Stimulated activated CD8-positive, alpha-beta memory T cell treated with anti-CD3 and anti-CD28 coated beads, Interleukin-4, amount 100 ng/mL, for 48 hours (primary cell): ENCODE results near the gene AMIGO1.

Experiments used
- DNase-seq: peaks from one replicate; pipeline ENCODE4 v3.0.0-alpha.2; 2020

Gene AMIGO1, protein sequence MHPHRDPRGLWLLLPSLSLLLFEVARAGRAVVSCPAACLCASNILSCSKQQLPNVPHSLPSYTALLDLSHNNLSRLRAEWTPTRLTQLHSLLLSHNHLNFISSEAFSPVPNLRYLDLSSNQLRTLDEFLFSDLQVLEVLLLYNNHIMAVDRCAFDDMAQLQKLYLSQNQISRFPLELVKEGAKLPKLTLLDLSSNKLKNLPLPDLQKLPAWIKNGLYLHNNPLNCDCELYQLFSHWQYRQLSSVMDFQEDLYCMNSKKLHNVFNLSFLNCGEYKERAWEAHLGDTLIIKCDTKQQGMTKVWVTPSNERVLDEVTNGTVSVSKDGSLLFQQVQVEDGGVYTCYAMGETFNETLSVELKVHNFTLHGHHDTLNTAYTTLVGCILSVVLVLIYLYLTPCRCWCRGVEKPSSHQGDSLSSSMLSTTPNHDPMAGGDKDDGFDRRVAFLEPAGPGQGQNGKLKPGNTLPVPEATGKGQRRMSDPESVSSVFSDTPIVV

GRCh38 chr1:109509176-109510134 lies at the start of gene AMIGO1:
AMIGO1 (minus strand) TSS chr1:109509727; CDS start chr1:109508912, 815 bp downstream.
- DNase-seq: peak; percentile 72

DNA sequence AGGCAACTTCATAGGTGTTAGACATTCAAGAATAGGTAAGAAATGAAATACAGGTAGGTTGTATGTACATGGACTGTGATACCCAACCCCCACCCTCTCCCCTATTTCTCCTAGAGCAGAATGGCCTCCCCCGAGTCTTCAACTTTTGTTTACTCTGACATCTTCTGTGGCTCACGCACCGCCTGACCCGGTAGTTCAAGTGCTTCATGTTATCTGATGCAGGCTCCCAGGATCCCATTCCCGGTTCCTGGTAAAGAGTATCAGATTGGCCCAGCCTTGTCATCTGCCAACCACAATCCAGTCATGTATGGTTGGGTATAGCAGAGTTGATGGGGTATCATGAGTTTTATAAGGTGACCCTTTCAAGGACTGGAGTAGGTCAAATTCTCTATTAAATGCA lies 48.0 kb upstream of the AMIGO1 start:
- no peak for DNase-seq

DNA sequence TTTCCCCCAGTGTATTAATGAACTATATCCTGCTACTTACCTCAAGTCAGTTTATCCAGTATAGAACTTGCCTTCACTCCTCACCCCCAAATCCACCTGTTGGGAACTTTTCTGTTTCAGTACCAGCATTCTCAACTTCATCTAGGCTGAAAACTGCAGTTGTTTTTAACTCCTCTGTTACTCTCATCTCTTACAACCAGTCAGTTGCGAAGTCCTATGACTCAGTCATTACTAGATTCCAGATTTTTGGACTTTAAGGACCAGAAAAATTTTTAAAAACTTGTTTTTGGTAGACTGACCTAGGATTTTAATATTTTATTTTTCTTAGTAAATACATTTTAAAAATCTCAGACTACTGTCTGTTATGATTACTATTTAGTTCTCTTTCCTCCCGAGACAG lies 47.0 kb upstream of the AMIGO1 start:
- DNase-seq: no peak

DNA sequence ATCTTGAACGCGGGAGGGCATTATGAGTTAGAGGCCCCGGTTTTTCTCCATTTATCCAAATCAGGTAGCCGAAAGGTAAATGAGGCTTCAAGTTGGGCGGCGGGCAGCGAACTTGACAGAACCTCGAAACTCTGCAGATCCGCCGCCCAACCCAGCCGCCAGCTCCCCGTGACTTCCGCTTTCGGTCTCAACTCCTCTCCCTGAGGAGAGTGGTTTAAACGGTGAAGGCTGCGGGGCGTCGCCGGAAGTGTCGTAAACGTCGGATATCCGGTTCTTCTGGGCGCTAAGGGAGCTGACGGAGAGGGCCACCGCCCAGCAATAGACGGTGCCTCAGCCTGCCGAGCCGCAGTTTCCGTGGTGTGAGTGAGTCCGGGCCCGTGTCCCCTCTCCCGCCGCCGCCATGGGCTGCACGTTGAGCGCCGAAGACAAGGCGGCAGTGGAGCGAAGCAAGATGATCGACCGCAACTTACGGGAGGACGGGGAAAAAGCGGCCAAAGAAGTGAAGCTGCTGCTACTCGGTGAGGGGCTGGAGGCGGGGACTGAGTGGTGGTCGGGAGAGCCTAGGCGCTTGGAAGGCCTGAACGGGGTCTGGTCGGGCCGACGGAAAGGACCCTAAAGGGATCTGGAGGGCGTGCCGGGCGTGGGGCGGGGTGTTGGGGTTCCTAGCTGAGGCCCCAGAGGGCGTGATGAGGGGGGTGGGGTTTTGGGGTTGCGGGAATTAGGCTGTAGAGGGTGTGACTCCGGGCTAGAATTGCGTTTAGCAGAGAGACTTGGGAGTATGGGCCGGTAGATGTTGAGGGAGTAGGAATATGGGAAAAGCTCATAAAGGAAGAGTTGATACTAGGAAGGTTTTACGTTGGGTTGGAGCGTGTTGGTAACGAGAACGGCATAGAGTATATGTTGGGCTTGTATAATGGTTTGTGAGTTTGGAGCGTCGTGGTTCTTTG lies 39.1 kb upstream of the AMIGO1 start, which contains the start of gene GNAI3:
GNAI3 (plus strand) TSS at position 295 of the 947 bp plus-strand sequence; CDS start at position 401, 106 bp downstream.
- peak; percentile 97 for DNase-seq

- peak; percentile 45 for DNase-seq
Measured at GRCh38 chr1:109547463-109548320, 38.2 kb upstream of the AMIGO1 start.

DNA sequence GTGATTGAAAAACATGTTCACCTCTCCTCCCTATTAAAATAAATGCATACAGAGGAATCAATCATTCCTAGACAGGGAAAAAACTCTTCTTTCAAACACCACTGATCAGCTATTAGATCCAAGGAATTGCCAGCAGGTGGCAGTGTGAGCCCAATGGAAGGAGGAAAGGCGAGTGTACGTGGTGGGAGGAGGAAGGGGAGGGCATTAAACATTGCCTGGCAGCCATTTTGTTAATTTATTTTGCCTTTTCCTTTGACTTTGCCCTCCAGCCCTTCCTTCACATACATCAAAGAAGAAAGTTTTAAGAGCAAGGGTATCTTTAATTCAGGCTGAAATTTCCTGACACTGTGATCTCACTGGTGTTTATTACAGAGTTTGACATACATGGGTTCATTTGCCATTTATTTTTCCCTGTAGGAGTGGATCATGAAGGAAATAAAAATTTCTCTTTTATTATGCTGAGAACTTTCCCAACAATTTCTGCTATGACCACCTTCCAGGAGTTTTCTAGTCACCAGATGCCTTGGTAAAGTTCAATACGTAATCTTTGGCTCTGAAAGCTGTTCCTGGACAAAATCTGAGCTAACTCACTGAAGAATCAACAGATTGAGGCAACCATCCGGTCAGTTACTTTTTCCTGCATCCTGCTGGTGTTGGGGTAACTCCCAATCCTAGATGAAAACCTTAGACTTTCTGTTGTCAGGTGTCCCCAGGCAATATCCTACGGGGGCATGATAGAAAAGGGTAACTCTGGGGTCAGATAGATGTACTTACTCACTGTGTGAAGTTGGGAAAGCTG lies 37.0 kb upstream of the AMIGO1 start:
- peak; percentile 96 for DNase-seq

DNA sequence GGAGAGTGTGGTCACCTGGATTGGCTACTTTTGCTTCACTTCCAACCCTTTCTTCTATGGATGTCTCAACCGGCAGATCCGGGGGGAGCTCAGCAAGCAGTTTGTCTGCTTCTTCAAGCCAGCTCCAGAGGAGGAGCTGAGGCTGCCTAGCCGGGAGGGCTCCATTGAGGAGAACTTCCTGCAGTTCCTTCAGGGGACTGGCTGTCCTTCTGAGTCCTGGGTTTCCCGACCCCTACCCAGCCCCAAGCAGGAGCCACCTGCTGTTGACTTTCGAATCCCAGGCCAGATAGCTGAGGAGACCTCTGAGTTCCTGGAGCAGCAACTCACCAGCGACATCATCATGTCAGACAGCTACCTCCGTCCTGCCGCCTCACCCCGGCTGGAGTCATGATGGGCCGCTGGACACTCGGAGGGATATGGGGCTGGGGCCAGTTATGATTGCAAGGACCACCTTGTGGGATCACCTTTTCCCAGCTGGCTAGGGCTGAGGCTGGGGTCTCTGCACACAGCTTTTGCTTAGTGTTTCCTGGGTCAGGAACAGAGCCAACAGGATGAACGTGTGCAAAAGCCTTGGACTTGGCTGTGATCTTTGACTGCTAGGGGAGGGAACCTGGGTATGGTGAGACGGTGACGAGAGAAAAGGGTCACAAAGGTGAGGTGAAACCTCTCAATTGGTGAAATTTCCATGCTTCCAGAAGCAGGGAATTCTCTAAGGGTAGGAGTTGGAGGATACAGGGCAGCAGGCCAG lies 34.6 kb upstream of the AMIGO1 start:
- DNase-seq: peak; percentile 18

GRCh38 chr1:109543283-109543987 lies 33.9 kb upstream of the AMIGO1 start:
- DNase-seq: peak; percentile 20

DNA sequence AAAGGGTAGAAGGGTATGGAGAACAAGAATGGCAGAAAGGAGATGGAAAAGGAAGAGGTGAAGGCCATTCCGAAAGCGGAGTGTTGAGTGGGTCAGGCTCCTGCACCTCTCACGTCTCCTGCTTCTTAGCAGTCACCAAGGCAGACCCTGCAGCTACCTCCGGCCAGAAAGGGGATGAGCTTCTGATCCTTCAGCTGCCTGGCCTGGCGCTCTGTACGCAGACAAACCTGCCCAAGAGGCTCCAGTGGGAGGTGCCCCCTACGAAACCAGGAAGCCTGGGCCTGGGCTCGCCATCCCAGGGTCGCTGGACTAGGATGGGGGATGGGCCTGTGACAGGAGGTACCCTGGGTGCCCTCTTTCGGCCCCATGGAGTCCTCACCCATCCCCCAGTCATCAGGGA lies 33.1 kb upstream of the AMIGO1 start:
- DNase-seq: peak; percentile 16

DNA sequence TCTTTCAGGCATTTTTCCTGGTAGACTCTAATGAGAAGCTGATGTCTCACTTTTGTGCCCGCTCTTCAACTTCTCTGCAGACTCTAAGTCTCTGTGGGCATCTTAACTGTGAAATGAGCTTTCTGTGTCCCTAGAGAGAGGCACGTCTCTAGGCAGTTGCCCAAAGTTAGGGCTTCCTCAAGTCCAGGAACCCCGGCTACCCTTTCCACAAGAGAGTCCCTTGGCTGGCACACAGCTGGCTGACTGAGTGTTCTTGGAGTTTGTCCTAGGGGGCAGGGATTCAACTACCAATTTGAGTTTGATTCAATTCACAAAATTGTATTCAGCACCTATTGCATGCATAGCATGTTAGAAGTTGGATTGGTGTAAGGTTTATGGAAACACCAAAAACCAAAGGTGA lies 31.6 kb upstream of the AMIGO1 start:
- DNase-seq: no peak

- DNase-seq: peak; percentile 18
Measured at GRCh38 chr1:109539676-109540075, 30.1 kb upstream of the AMIGO1 start, which contains the start of gene GPR61. GPR61 (plus strand) TSS chr1:109539872; CDS start chr1:109543023, 3,151 bp downstream.

DNA sequence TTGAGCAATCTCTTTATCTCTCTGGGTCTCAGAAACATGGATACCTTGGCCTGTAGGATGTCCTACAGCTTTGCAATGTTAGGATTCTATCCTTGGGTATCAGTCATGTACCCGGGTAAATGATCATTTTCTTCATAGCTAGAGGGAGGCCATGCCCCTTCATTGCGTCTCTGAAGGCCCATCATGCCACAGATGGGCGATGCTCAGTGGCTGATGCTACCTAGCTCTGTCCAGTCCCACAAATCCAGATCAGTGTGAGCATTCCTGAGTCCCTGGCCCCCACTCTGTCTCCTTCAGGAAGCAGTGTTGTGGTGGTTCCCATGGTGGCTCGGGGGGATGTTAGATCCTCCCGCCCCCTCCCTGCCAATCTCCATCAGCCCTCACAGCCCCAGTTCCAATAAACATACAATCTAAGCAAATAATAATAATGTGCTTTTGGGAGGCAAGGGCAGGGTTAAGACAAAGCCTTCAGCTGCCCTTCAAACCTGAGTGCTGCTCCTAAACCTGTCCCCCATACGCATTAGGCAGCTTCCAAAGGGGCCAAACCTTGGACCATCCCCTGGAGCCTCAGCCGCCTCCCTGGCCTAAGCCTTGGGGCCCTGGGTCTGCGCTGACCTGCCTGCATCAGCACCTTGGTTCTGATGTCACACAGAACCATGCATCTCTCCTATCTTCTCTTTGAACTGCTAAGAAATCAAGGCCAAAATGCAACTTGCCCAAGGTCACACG lies 29.5 kb upstream of the AMIGO1 start:
- peak; percentile 13 for DNase-seq

GRCh38 chr1:109537450-109538178 lies 28.1 kb upstream of the AMIGO1 start:
- DNase-seq: peak; percentile 15

- DNase-seq: peak; percentile 14
Measured at GRCh38 chr1:109535971-109536491, 26.5 kb upstream of the AMIGO1 start.

GRCh38 chr1:109535481-109535880 lies 26.0 kb upstream of the AMIGO1 start:
- peak; percentile 16 for DNase-seq

- DNase-seq: no peak
Measured at GRCh38 chr1:109534307-109534858, 24.9 kb upstream of the AMIGO1 start.
